H1 (cell line): Measurements from ENCODE around the gene SLC39A13. TPM values are rescaled to one million over a fixed set of nuclear protein-coding genes. Genes with fewer than 3 reads are reported as not detected.

Experiments used
- CTCF ChIA-PET: fragments of 300-600 bp; sonication (Branson Sonifier 250); formaldehyde crosslinking; loops from one replicate; lab custom pipeline; 2021; ENCODE audit not compliant: partially characterized antibody; lab: Charles Lee
- POLR2A ChIA-PET: fragments of 300-600 bp; sonication (Branson Sonifier 250); formaldehyde crosslinking; loops from one replicate; lab custom pipeline; 2021; ENCODE audit warnings: inconsistent platforms; ENCODE audit not compliant: partially characterized antibody; lab: Charles Lee
- DNase-seq, 2 experiments: peaks; one replicate each; pipeline versions ENCODE4 v3.0.0 to v3.0.0-alpha.2; 2010 to 2022; ENCODE audit warnings: low spot score in 2 of 2, low read depth in 1 of 2, mixed read lengths in 1 of 2
- FAIRE-seq: peaks from 2 replicates; lab custom pipeline; 2011; peaks lifted over from hg19 to GRCh38; lab: Jason Lieb, UNC
- H2AFZ ChIP-seq: 2 replicates; pipeline ENCODE4 v1.8.1; 2012; ENCODE audit warnings: low read length, inconsistent platforms
- H2AK5ac ChIP-seq: 2 replicates; pipeline ENCODE4 v1.6.1; 2013; ENCODE audit warnings: low read depth, low read length
- H2BK120ac ChIP-seq: replicated peaks from 2 replicates; pipeline ENCODE3; 2013; ENCODE audit warnings: low read depth, low read length, inconsistent platforms
- H2BK12ac ChIP-seq: 2 replicates; pipeline ENCODE4 v1.6.1; 2013; ENCODE audit warnings: low read depth, low read length
- H2BK15ac ChIP-seq: 2 replicates; pipeline ENCODE4 v1.6.1; 2013; ENCODE audit warnings: low read length
- H2BK20ac ChIP-seq: 2 replicates; pipeline ENCODE4 v1.6.1; 2013; ENCODE audit warnings: low read length
- H2BK5ac ChIP-seq: 2 replicates; pipeline ENCODE4 v1.6.1; 2013; ENCODE audit warnings: low read depth, low read length
- H3K14ac ChIP-seq: 2 replicates; pipeline ENCODE4 v1.6.1; 2013; ENCODE audit warnings: inconsistent platforms; ENCODE audit not compliant: insufficient read length
- H3K18ac ChIP-seq: 2 replicates; pipeline ENCODE4 v1.6.1; 2013; ENCODE audit warnings: low read length; ENCODE audit errors: extremely low read depth
- H3K23ac ChIP-seq: 2 replicates; pipeline ENCODE4 v1.6.1; 2013; ENCODE audit warnings: inconsistent platforms; ENCODE audit not compliant: insufficient read length
- H3K23me2 ChIP-seq: 2 replicates; pipeline ENCODE4 v1.6.1; 2013; ENCODE audit warnings: low read depth, low read length
- H3K27ac ChIP-seq: 2 replicates; pipeline ENCODE4 v1.6.1; 2011; ENCODE audit warnings: low read depth, low read length, inconsistent platforms
- H3K27me3 ChIP-seq, 4 experiments: replicated peaks in 1 of 4; 1 replicate in 1 of 4; 2 replicates in 3 of 4; pipeline versions ENCODE4 v1.6.1 to v1.8.1; 2011 to 2013; ENCODE audit warnings: low read length in 3 of 4, mild to moderate bottlenecking in 3 of 4, inconsistent platforms in 2 of 4, mixed read lengths in 2 of 4, moderate library complexity in 1 of 4; ENCODE audit not compliant: control insufficient read depth in 3 of 4, insufficient read depth in 3 of 4; ENCODE audit errors: extremely low read depth in 1 of 4
- H3K36me3 ChIP-seq, 4 experiments: 2 replicates each; pipeline versions ENCODE4 v1.6.1 to v1.8.1; 2011 to 2013; ENCODE audit warnings: mild to moderate bottlenecking in 4 of 4, low read length in 3 of 4, moderate library complexity in 2 of 4, control low read depth in 1 of 4, inconsistent platforms in 1 of 4; ENCODE audit not compliant: insufficient read depth in 4 of 4, control insufficient read depth in 2 of 4
- H3K4ac ChIP-seq: replicated peaks from 2 replicates; pipeline ENCODE3; 2013; ENCODE audit warnings: low read length, low read depth, mixed read lengths, inconsistent platforms; ENCODE audit not compliant: insufficient read length
- H3K4me1 ChIP-seq, 4 experiments: replicated peaks in 1 of 4; 1 replicate in 1 of 4; 2 replicates in 3 of 4; pipeline versions ENCODE4 v1.6.1 to v1.8.1; 2011 to 2013; ENCODE audit warnings: low read length in 3 of 4, inconsistent platforms in 2 of 4, mixed read lengths in 1 of 4; ENCODE audit not compliant: insufficient read depth in 4 of 4, control insufficient read depth in 3 of 4
- H3K4me2 ChIP-seq, 2 experiments: 2 replicates each; pipeline versions ENCODE4 v1.6.1 to v1.8.1; 2011 to 2013; ENCODE audit warnings: low read depth in 2 of 2, low read length in 2 of 2, control low read depth in 1 of 2, inconsistent platforms in 1 of 2, mild to moderate bottlenecking in 1 of 2; ENCODE audit not compliant: insufficient read depth in 1 of 2
- H3K4me3 ChIP-seq, 4 experiments: fragments of 200-600, 300-600 bp in 1 of 4; sonication (generic), shearing (Covaris generic), sonication (Bioruptor Twin) in 1 of 4; 2 replicates each; pipeline versions ENCODE4 v1.5.1 to v1.8.1; 2011 to 2016; ENCODE audit warnings: low read length in 4 of 4, low read depth in 3 of 4, control low read depth in 2 of 4, inconsistent platforms in 2 of 4, mild to moderate bottlenecking in 2 of 4, mixed read lengths in 1 of 4, moderate library complexity in 1 of 4; ENCODE audit not compliant: insufficient read depth in 2 of 4; ENCODE audit errors: extremely low read depth in 1 of 4
- H3K56ac ChIP-seq: replicated peaks from 2 replicates; pipeline ENCODE3; 2013; ENCODE audit warnings: low read depth, mild to moderate bottlenecking, mixed read lengths, low read length, inconsistent platforms; ENCODE audit not compliant: insufficient read length
- H3K79me1 ChIP-seq: 2 replicates; pipeline ENCODE4 v1.6.1; 2013; ENCODE audit warnings: low read depth, low read length, control low read depth
- H3K79me2 ChIP-seq, 2 experiments: 2 replicates each; pipeline versions ENCODE4 v1.6.1 to v1.8.1; 2012 to 2013; ENCODE audit warnings: low read length in 2 of 2, mild to moderate bottlenecking in 2 of 2, inconsistent platforms in 1 of 2; ENCODE audit not compliant: insufficient read depth in 2 of 2, control insufficient read depth in 1 of 2
- H3K9ac ChIP-seq, 4 experiments: replicated peaks in 1 of 4; 1 replicate in 1 of 4; 2 replicates in 3 of 4; pipeline versions ENCODE4 v1.6.1 to v1.8.1; 2011 to 2013; ENCODE audit warnings: low read depth in 3 of 4, low read length in 3 of 4, control low read depth in 2 of 4, mild to moderate bottlenecking in 2 of 4, moderate library complexity in 2 of 4, inconsistent platforms in 1 of 4; ENCODE audit errors: extremely low read depth in 1 of 4
- H3K9me3 ChIP-seq, 2 experiments: 2 replicates each; pipeline versions ENCODE4 v1.6.1 to v1.8.1; 2012 to 2013; ENCODE audit warnings: mild to moderate bottlenecking in 2 of 2, moderate library complexity in 2 of 2, control low read depth in 1 of 2, inconsistent platforms in 1 of 2, low read depth in 1 of 2, low read length in 1 of 2, mixed read lengths in 1 of 2; ENCODE audit not compliant: insufficient read depth in 2 of 2
- H4K20me1 ChIP-seq, 2 experiments: replicated peaks in 1 of 2; 2 replicates each; pipeline versions ENCODE3 to v1.8.1; 2011 to 2013; ENCODE audit warnings: inconsistent platforms in 2 of 2, low read length in 2 of 2, mild to moderate bottlenecking in 1 of 2; ENCODE audit not compliant: insufficient read depth in 2 of 2, control insufficient read depth in 1 of 2
- H4K5ac ChIP-seq: 2 replicates; pipeline ENCODE4 v1.6.1; 2013; ENCODE audit warnings: low read length, low read depth, mixed read lengths, inconsistent platforms; ENCODE audit not compliant: insufficient read length
- H4K8ac ChIP-seq: 2 replicates; pipeline ENCODE4 v1.8.0; 2013; ENCODE audit warnings: mild to moderate bottlenecking, moderate library complexity, low read length, inconsistent platforms; ENCODE audit not compliant: insufficient read depth; ENCODE audit errors: extremely low read depth
- H4K91ac ChIP-seq: replicated peaks from 2 replicates; pipeline ENCODE3; 2013; ENCODE audit warnings: low read length, mixed read lengths, inconsistent platforms; ENCODE audit not compliant: insufficient read length
- BCL11A ChIP-seq, 2 experiments: IDR thresholded peaks; one replicate each; pipeline ENCODE4 v1.6.1; 2011; ENCODE audit warnings: low read depth in 2 of 2, low read length in 2 of 2, mild to moderate bottlenecking in 2 of 2
- CHD1 ChIP-seq: IDR thresholded peaks from 2 replicates; pipeline ENCODE4 v1.6.1; 2012; ENCODE audit warnings: low read depth, low read length, improper control_type of control experiment
- GABPA ChIP-seq: IDR thresholded peaks from 2 replicates; pipeline ENCODE4 v1.6.1; 2011; ENCODE audit warnings: mild to moderate bottlenecking, low read length, moderate library complexity, borderline replicate concordance; ENCODE audit not compliant: insufficient read depth
- KDM1A ChIP-seq: fragments of 200-600, 300-600 bp; sonication (generic); IDR thresholded peaks from 2 replicates; pipeline ENCODE4 v1.7.1; 2016; ENCODE audit warnings: mild to moderate bottlenecking, low read length, borderline replicate concordance
- POLR2AphosphoS5 ChIP-seq: IDR thresholded peaks from 2 replicates; pipeline ENCODE4 v1.6.1; 2011; ENCODE audit warnings: low read depth, low read length
- SP4 ChIP-seq: IDR thresholded peaks from 2 replicates; pipeline ENCODE4 v1.6.1; 2012; ENCODE audit warnings: low read length, inconsistent platforms
- TEAD4 ChIP-seq: IDR thresholded peaks from 2 replicates; pipeline ENCODE4 v1.6.1; 2012; ENCODE audit warnings: low read depth, low read length, inconsistent platforms, mixed read lengths
- YY1 ChIP-seq: IDR thresholded peaks from 2 replicates; pipeline ENCODE4 v1.6.1; 2011; ENCODE audit warnings: low read depth, mild to moderate bottlenecking, low read length
- whole genome bisulfite sequencing, 2 experiments: shearing (Covaris generic) in 1 of 2; methylation state at CpG; one replicate each; pipeline versions ENCODE4 v1.1.6 to v1.1.7; 2013 to 2015; ENCODE audit warnings: low lambda C conversion rate in 2 of 2, mixed read lengths in 2 of 2, inconsistent platforms in 1 of 2, low coverage in 1 of 2, missing lambda C conversion rate in 1 of 2; ENCODE audit not compliant: insufficient replicate concordance in 2 of 2, insufficient coverage in 1 of 2, insufficient read length in 1 of 2; ENCODE audit errors: extremely low coverage in 1 of 2, missing lambda C conversion rate in 1 of 2; 5-methylcytosine and 5-hydroxymethylcytosine counted together
- polyA plus RNA-seq, 7 experiments: library from polyadenylated mRNA; depleted of rRNA in 3 of 7; stranded (reverse) in 5 of 7; unstranded in 2 of 7; fragments of >200 nt in 5 of 7; fragments of 200-250 nt in 2 of 7; gene quantifications; 1 replicate in 5 of 7; 2 replicates in 1 of 7; 4 replicates in 1 of 7; pipeline versions ENCODE4 v1.2.1 to v1.2.3, GENCODE V29; 2011 to 2013; ENCODE audit warnings: missing spikeins in 2 of 7, mixed read lengths in 2 of 7
- total RNA-seq: library from RNA; stranded (reverse); fragmentation: NEBNext Ultra II Directional; extraction: Animal tissue kit (Norgen Biotek cat#: 25700); gene quantifications from 2 replicates; pipeline ENCODE4 v1.2.1, GENCODE V29; 2021
- TF ChIP-seq, protein P1 (sequence below): IDR thresholded peaks from 2 replicates; pipeline ENCODE4 v1.6.1; 2012; ENCODE audit warnings: inconsistent platforms

The SLC39A13 gene
- total and polyA plus RNA-seq, 2 of the 8 experiments (the other 6 are each of a cell fraction or from before 2014, with no cell fraction given), result 23.2 to 30.0 TPM

DNA sequence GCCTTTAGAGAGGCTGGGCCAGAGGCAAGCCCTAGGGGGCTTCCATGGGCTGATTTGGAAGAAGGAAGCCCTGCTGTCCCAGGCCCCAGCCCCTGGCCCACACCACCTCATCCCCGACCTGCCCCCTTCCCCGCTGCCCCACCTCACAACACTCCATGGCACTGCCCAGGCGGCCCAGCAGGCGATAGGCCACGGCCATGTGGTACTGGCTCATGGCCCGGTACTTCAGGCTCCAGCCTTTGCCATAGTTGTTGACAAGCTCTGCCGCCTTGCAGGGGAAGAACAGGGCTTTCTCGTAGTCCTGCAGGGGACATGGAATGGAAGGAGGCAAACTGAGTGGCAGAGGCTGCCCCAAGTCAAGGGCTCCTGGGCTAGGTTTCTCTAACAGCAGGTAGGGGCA, 34.1 kb downstream of the SLC39A13 start:
- H2BK12ac ChIP-seq, result no peak overlapping the region
- H3K56ac ChIP-seq, result no peak overlapping the region
- H3K23me2 ChIP-seq, result no peaks in the 10 kb centered on the region
- FAIRE-seq (no peak), DNase-seq (no peak)
- H3K9ac ChIP-seq, result no peak overlapping the region
- POLR2A ChIA-PET, result interaction anchor here (0.9 to 2.0 kb wide), 3 partner anchors 19 to 24 kb away, joined by 3 to 6 read pairs (median 4); no protein-coding TSS in a partner anchor
- H4K5ac ChIP-seq, result no peak overlapping the region
- no peak overlapping the region for H2BK5ac ChIP-seq
- TF ChIP-seq, protein P1, sequence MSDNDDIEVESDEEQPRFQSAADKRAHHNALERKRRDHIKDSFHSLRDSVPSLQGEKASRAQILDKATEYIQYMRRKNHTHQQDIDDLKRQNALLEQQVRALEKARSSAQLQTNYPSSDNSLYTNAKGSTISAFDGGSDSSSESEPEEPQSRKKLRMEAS, result no peak
- TF ChIP-seq YY1, result no peak
- TF ChIP-seq POLR2AphosphoS5, result no peak
- no peak for TF ChIP-seq SP4
- no peak for TF ChIP-seq CHD1
- TF ChIP-seq GABPA, result no peak
- TF ChIP-seq BCL11A (IDR thresholded peaks at IDR 0.05; ENCODE audit: low read depth in 2 of 2, low read length in 2 of 2), result no peak
- TF ChIP-seq KDM1A, result no peak
- no peak for TF ChIP-seq TEAD4
- H3K36me3 ChIP-seq, result no peaks in the 10 kb centered on the region
- H3K4me1 ChIP-seq, result no peaks in the 10 kb centered on the region
- no peak overlapping the region for H3K4me2 ChIP-seq
- no peaks in the 10 kb centered on the region for H3K79me1 ChIP-seq
- no peaks in the 10 kb centered on the region for H4K20me1 ChIP-seq
- no peaks in the 10 kb centered on the region for H3K79me2 ChIP-seq
- CTCF ChIA-PET, result interaction anchor here (0.9 to 3.5 kb wide), 5 partner anchors 12 to 135 kb away, joined by 3 to 21 read pairs (median 5); no protein-coding TSS in a partner anchor
- H3K27me3 ChIP-seq, result no peaks in the 10 kb centered on the region
- H4K8ac ChIP-seq, result no peak overlapping the region
- H4K91ac ChIP-seq, result no peak overlapping the region
- no peak overlapping the region for H2BK120ac ChIP-seq
- H3K9me3 ChIP-seq, result no peaks in the 10 kb centered on the region
- H3K23ac ChIP-seq, result no peak overlapping the region
- no peak overlapping the region for H2AFZ ChIP-seq
- WGBS, 2 experiments, result 93% methylated on average over 8 of the region's 8 CpGs; no CpG with 5 or more reads in 1 of the 2 experiments
- H3K14ac ChIP-seq, result no peak overlapping the region
- no peak overlapping the region for H3K4me3 ChIP-seq
- H2BK15ac ChIP-seq, result no peak overlapping the region
- no peak overlapping the region for H2AK5ac ChIP-seq
- H3K27ac ChIP-seq, result no peak overlapping the region
- no peak overlapping the region for H2BK20ac ChIP-seq
- no peak overlapping the region for H3K4ac ChIP-seq
- no peak overlapping the region for H3K18ac ChIP-seq
